HG03354 (cell line): ENCODE measurements around the gene PTPRT.

Experiments
- ATAC-seq: cut with Tn5 transposase; IDR thresholded peaks from one replicate; pipeline ENCODE4 v1.9.1; 2021; ENCODE audit warnings: mild to moderate bottlenecking; ENCODE audit not compliant: unreplicated experiment, poor library complexity, severe bottlenecking

Gene PTPRT

GRCh38 chr20:42313704-42314103 lies 876.0 kb downstream of the PTPRT start:
- no peak for ATAC-seq

DNA sequence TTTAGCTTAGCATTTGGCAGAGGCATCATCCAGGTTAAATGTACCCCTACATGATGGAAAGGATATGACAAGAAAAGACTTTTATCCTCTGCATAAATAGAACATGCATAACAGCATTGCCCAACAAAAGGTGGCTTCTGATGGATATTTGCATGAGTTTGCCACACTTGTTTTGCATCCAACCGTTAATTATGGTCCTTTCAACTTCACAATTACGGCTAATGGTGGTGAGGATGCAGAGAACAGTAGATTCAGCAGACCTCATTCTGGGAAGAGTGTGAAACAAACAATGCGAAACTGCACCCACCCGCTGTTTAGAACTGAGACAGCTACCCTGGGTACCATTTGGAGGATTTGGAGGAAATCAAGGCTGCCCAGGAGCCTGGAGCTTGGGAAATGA lies 880.7 kb downstream of the PTPRT start:
- no peak for ATAC-seq

DNA sequence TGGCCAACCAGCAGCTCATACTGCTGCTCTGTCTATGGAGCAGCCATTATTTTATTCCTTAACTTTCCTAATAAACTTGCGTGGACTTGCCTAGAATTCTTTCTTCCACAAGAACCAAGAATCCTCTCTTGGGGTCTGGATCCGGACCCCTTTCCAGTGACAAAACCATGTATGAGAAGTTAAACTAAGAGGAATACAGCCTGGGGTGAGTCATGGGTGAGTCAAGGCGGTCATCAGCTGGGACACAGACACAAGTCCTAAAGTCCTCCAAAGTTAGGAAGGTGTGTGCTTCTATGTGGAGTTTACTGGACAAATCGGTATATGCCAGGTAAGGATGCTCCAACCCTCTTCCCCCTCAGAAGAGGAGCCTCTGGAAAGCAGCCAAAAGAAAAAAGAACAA lies 881.5 kb downstream of the PTPRT start:
- ATAC-seq = no peak

- ATAC-seq = no peak
Observed at GRCh38 chr20:42295592-42295991, 894.1 kb downstream of the PTPRT start.

GRCh38 chr20:42294976-42295375 lies 894.7 kb downstream of the PTPRT start:
- ATAC-seq = no peak

GRCh38 chr20:42281801-42282200 lies 907.9 kb downstream of the PTPRT start:
- ATAC-seq = no peak

GRCh38 chr20:42276718-42277602 lies 912.7 kb downstream of the PTPRT start:
- no peak for ATAC-seq

- ATAC-seq = no peak
Observed at GRCh38 chr20:42274986-42275385, 914.7 kb downstream of the PTPRT start.

DNA sequence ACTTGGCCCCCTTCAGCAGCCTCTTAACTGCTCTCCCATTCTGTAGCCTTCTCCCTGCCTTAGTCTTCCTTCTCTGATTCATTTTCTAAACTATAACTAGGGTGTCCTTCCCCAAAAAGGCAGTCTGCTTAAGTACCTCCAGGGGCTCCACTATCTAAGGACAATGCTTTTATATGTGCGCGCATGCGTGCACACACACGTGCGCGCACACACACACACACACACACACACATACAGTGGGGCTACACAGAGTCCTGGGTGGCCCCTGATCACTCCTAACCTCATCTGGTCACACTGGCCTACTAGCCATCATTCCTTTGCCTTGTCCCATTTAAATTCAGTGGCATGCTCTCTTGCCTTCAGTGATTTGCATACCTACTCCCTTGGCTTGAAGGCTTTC lies 917.2 kb downstream of the PTPRT start:
- ATAC-seq = no peak

GRCh38 chr20:42270539-42270938 lies 919.2 kb downstream of the PTPRT start:
- ATAC-seq = no peak

- no peak for ATAC-seq
Observed at GRCh38 chr20:42267793-42268384, 921.8 kb downstream of the PTPRT start.

GRCh38 chr20:42261766-42262270 lies 927.9 kb downstream of the PTPRT start:
- ATAC-seq = no peak

DNA sequence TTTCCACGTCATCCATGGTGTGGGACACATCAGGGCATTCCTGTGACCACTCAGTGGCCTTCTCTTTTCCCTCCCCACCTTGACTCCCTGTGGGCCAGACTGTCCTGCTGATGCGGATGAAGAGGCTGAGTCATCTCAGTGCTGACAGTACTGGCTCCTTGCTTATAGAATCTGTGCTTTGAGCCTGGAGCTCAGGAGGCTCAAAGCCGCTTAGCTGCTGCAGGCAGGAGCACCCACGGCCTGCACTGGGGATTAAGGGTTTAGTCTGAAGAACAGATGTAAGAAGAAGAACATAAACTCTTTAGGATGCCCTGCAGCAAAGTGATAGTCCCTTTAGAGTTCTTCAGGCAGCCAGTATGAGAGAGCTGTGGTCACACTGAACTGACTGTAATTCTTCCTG lies 929.5 kb downstream of the PTPRT start:
- ATAC-seq = no peak

- no peak for ATAC-seq
Observed at GRCh38 chr20:42259389-42259788, 930.3 kb downstream of the PTPRT start.

DNA sequence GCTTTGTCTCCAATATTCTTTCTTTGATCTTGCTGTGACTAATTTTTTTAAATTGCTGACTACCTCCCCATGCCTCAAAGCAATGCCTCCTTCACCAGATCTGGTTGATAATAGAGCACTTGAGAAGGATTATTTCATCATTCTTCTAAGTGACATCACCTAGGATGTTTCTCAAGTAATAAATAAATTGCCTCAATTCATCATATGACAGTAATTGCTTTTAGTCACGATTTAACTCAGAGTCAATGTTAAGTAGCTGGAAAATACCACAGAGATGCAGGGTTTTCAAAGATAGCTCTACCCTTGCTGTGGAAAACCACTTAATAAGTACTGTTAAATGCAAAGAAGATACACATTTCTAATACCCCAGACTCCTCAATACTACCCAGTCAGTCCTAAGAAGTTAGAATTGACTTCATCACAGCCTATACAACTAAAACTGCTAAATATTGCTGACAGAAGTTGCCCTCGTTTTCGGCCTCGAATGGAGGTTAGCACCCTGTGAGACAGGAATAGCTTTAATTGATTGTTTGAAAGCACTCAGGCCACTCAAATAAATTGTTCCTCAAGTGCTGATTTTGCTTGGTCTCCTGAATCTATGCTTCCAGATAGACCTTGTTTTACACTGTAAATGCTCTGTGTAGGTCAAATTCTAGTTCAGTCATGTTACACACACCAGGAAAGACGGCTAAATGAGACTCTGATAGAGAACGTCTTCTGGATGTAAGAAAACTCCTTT lies 931.0 kb downstream of the PTPRT start:
- no peak for ATAC-seq

GRCh38 chr20:42255821-42256220 lies 933.9 kb downstream of the PTPRT start:
- ATAC-seq = no peak

- no peak for ATAC-seq
Observed at GRCh38 chr20:42254673-42255072, 935.0 kb downstream of the PTPRT start.

GRCh38 chr20:42252116-42252515 lies 937.6 kb downstream of the PTPRT start:
- no peak for ATAC-seq

DNA sequence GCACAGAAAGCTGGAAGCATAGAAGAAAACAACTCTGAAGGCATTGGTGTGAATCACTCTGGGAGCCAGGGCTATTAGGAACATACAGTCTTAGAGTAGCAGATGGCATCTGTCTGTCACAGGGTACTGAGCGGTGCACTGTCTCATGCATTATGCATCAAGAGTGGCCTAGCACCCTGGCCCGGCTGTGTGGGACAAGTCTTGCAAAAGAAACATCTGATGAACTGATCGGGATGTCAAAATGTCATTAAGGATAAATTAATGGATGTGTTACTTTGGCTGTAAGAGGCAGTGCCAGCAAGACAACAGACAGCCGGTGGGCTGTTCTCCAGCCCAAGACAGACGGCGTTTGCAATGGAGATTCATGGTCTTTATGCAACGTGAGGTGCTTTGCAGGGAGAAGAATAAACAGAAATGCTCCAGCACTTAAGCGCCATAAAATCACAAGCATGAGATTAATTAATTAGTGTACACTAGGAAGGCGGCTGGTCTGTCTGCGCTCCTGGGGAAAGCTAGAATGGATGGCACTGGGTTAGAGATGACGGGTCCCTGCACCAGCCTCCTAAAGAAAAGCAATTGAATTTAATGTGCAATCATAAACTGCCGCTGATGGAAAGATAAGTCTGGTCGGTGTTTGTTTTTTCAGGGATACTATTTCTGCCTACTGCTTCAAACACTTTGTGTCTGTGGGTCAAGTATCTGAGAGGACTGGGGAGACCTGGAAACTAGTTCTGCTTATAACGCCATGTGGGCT lies 970.9 kb downstream of the PTPRT start:
- no peak for ATAC-seq

- no peak for ATAC-seq
Observed at GRCh38 chr20:42214074-42214473, 975.6 kb downstream of the PTPRT start.
